Vagina (tissue), 2 donors: ENCODE results near the gene CEACAM1.

Experiments used
- POLR2A ChIP-seq, 2 donors: fragments of 450-650 bp; IDR thresholded peaks; one replicate each; pipeline ENCODE4 v1.6.1; 2017; ENCODE audit warnings: antibody characterized with exemption in 2 of 2, mild to moderate bottlenecking in 2 of 2, moderate library complexity in 2 of 2
- POLR2AphosphoS5 ChIP-seq, 2 donors: sonication (generic); formaldehyde crosslinking; IDR thresholded peaks; one replicate each; pipeline ENCODE4 v1.9.0; 2017; ENCODE audit warnings: antibody characterized with exemption in 2 of 2, mild to moderate bottlenecking in 2 of 2, low read depth in 1 of 2; ENCODE audit not compliant: insufficient read depth in 1 of 2
- TF ChIP-seq, protein P1 (sequence below), 3 experiments: fragments of 450-650 bp in 2 of 3; fragments of 200-600 bp in 1 of 3; sonication (generic) in 1 of 3; IDR thresholded peaks; one replicate each; pipeline ENCODE4 v1.5.1; 2017 to 2019; ENCODE audit warnings: antibody characterized with exemption in 3 of 3, mild to moderate bottlenecking in 2 of 3, moderate library complexity in 2 of 3

DNA sequence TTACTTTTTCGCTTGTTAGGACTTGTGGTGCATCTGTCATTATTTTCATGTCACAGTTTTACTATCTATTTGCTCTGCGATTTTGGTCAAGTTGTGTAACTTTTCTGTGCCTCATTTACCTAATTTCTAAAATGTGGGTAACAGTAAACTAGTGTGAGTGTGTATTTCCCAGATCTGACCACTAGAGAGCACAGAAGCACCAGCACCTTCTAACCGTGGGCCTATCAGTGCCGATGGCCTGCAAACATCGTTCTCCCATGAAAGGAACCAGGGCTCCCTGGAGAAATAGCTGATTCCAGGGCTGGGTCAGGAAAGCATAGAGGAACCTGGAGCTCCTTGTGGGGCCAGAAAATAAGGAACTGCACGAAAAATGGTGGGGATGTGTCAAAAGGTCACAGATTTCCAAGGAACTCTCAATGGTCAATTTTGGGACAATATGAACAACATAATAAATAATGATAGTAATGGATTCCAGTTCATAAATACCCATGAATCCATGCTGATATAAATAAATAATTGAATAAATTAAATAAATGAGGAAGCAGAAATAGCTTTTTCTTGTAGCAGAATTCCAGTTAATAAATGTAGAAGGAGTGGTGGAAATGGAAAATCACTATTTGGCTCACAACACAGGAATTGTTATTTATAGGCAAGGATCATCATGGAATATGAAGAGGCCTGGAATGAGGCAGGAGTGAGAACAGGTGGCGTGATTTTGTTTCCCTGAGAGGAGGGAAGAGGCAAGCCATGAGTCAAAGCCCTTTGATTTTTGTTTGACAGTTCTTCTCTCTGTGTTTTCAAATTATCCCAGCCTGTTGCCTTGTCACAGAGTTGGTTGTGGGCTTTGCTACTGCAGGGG, 35.3 kb upstream of the CEACAM1 start:
- TF ChIP-seq, protein P1, sequence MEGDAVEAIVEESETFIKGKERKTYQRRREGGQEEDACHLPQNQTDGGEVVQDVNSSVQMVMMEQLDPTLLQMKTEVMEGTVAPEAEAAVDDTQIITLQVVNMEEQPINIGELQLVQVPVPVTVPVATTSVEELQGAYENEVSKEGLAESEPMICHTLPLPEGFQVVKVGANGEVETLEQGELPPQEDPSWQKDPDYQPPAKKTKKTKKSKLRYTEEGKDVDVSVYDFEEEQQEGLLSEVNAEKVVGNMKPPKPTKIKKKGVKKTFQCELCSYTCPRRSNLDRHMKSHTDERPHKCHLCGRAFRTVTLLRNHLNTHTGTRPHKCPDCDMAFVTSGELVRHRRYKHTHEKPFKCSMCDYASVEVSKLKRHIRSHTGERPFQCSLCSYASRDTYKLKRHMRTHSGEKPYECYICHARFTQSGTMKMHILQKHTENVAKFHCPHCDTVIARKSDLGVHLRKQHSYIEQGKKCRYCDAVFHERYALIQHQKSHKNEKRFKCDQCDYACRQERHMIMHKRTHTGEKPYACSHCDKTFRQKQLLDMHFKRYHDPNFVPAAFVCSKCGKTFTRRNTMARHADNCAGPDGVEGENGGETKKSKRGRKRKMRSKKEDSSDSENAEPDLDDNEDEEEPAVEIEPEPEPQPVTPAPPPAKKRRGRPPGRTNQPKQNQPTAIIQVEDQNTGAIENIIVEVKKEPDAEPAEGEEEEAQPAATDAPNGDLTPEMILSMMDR (IDR thresholded peaks at IDR 0.05) = peak in 1 of 3 experiments; percentile 20
- TF ChIP-seq POLR2A (IDR thresholded peaks at IDR 0.05) (no peak), POLR2AphosphoS5 (IDR thresholded peaks at IDR 0.05; ENCODE audit: insufficient read depth in 1 of 2, low read depth in 1 of 2) (no peak)
